NCI-H1694 treated with DMSO at 0.1 percent for 48 hours (cell line): ENCODE data around the gene PDRG1.

Source experiments
- DNase-seq: peaks from one replicate; lab custom pipeline; 2025; lab: John Stamatoyannopoulos, UW

The PDRG1 gene

GRCh38 chr20:31907046-31907445 lies 44.8 kb downstream of the PDRG1 start:
- no peak for DNase-seq

DNA sequence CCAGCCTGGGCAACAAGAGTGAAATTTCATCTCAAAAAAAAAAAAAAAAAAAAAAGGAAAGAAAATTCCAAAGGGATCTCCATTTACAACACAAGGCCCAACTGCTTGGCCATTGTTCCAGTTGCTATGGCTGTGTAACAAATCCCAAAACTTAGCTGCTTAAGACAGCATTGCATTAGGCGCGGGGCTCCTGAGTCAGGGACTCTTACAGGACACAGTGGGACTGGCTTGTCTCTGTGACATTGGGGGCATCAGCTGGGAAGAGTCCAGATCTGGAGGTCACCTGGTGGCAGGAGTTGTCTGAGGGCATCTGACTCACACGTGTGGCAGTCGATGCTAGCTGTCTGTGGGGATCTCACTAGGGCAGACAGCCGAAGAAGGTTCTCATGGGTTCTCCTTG lies 45.8 kb downstream of the PDRG1 start:
- no peak for DNase-seq

DNA sequence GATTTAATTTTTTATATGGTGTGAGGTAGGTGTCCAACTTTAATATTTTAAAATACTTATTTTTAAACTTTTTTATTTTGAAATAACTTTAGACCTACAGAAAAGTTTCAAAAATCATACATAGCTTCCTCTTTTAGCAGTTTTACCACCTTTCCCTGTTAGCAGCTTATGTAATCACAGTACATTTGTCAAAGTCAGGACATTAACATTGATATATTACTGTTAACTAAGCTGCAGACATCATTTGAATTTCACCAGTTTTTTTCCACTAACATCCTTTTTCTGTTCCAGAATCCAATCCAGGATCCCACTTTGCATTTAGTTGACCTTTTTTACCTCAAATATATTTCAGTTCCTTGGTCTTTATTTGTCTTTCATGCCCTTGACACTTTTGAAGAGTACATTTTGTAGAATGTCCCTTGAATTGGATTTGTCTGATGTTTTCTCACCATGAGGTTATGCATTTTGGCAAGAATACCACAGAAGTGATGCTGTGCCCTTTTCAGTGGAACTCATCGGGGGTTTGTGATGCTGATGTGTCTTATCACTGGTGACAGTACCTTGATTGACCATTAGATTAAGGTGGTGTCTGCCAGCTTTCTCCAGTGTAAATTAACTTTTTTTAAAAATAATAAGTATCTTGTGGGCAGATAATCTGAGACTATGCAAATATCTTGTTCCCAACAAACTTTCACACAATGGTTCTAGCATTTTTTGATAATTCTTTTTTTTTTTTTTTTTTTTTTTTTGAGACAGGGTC lies 48.0 kb downstream of the PDRG1 start:
- DNase-seq: no peak

DNA sequence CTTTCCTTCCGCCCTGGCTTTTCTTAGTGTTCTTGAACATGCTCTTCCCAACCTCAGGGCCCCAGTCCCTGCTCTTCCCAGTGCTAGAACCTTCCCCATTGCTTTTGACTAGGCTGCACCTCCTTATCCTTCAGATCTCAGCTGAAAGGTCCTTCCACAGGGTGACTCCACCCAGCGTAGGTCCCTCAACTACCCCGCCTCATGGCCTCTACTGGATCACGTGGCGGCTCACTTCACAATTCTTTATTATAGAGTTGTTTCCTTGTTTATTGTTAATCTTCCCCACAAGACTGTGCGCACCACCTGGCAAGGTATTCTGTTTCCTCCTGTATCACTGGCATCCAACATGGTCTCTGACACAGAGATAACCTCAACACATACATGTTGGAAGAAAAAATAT lies 50.2 kb downstream of the PDRG1 start:
- no peak for DNase-seq

- no peak for DNase-seq
Observed at GRCh38 chr20:31897541-31897940, 54.3 kb downstream of the PDRG1 start.

GRCh38 chr20:31896049-31896448 lies 55.8 kb downstream of the PDRG1 start:
- no peak for DNase-seq

GRCh38 chr20:31894980-31895675 lies 56.7 kb downstream of the PDRG1 start:
- DNase-seq: no peak
